Astrocyte of the hippocampus (primary cell): ENCODE data around the gene CHST11.
"Not testable (repeated sequence)": the region's sequence is repeated elsewhere in the genome, so short reads cannot be mapped to it uniquely, and the experiment has no call there.

ENCODE experiments used
- DNase-seq: peaks from one replicate; pipeline ENCODE4 v3.0.0; 2011; ENCODE audit warnings: low read depth, low spot score

Gene CHST11

GRCh38 chr12:104526320-104526719, 69.6 kb downstream of the CHST11 start:
- DNase-seq: no peak

GRCh38 chr12:104526751-104527150, 70.0 kb downstream of the CHST11 start:
- no peak for DNase-seq

- not testable (repeated sequence) for DNase-seq
These were observed 70.9 kb downstream of the CHST11 start for GRCh38 chr12:104527653-104528052.

- DNase-seq: no peak
These were observed 72.6 kb downstream of the CHST11 start for GRCh38 chr12:104529130-104529874.

GRCh38 chr12:104532636-104533035, 75.9 kb downstream of the CHST11 start:
- DNase-seq: no peak

- peak; percentile 41 for DNase-seq
These were observed 76.4 kb downstream of the CHST11 start for GRCh38 chr12:104533134-104533533.

GRCh38 chr12:104534162-104534856, 77.6 kb downstream of the CHST11 start:
- DNase-seq: no peak

GRCh38 chr12:104534857-104535248, 78.1 kb downstream of the CHST11 start:
- no peak for DNase-seq

- DNase-seq: peak; percentile 50
These were observed 78.6 kb downstream of the CHST11 start for GRCh38 chr12:104535369-104535768.

GRCh38 chr12:104536841-104537240, 80.1 kb downstream of the CHST11 start:
- no peak for DNase-seq

- no peak for DNase-seq
These were observed 81.3 kb downstream of the CHST11 start for GRCh38 chr12:104538056-104538455.

GRCh38 chr12:104538891-104539462, 82.2 kb downstream of the CHST11 start:
- DNase-seq: no peak

- no peak for DNase-seq
These were observed 88.1 kb downstream of the CHST11 start for GRCh38 chr12:104544836-104545235.

GRCh38 chr12:104546575-104546974, 89.8 kb downstream of the CHST11 start:
- no peak for DNase-seq

- DNase-seq: no peak
These were observed 90.5 kb downstream of the CHST11 start for GRCh38 chr12:104547235-104547634.

- DNase-seq: no peak
These were observed 93.2 kb downstream of the CHST11 start for GRCh38 chr12:104549815-104550480.

GRCh38 chr12:104551313-104551931, 94.7 kb downstream of the CHST11 start:
- no peak for DNase-seq

- no peak for DNase-seq
These were observed 96.7 kb downstream of the CHST11 start for GRCh38 chr12:104553421-104553820.

GRCh38 chr12:104555648-104556047, 98.9 kb downstream of the CHST11 start:
- DNase-seq: no peak

- no peak for DNase-seq
These were observed 100.9 kb downstream of the CHST11 start for GRCh38 chr12:104557488-104558195.

- no peak for DNase-seq
These were observed 104.1 kb downstream of the CHST11 start for GRCh38 chr12:104560881-104561280.
